Effector memory CD8-positive, alpha-beta T cell (primary cell): Measurements from ENCODE around the gene C10orf67.

Source experiments
- ATAC-seq: fragments of 150-1000 bp; cut with Tn5 transposase; replicated peaks from 2 replicates; pipeline ENCODE4 v1.10.0; 2021; ENCODE audit warnings: mild to moderate bottlenecking, moderate library complexity
- DNase-seq, 3 experiments: peaks; one replicate each; pipeline ENCODE4 v3.0.0; 2021
- H3K27ac Mint-ChIP-seq, 2 donors: one replicate each; pipeline ENCODE4 v1.8.0; 2022; ENCODE audit warnings: mild to moderate bottlenecking in 2 of 2, mixed read lengths in 2 of 2, moderate library complexity in 2 of 2
- H3K27me3 Mint-ChIP-seq, 2 donors: one replicate each; pipeline ENCODE4 v1.8.0; 2022; ENCODE audit warnings: mixed read lengths in 2 of 2
- H3K36me3 Mint-ChIP-seq: one replicate; pipeline ENCODE4 v1.8.0; 2022; ENCODE audit warnings: mild to moderate bottlenecking, moderate library complexity, mixed read lengths; ENCODE audit not compliant: insufficient read depth
- H3K4me1 Mint-ChIP-seq, 2 donors: one replicate each; pipeline ENCODE4 v1.8.0; 2022; ENCODE audit warnings: low read depth in 2 of 2, mixed read lengths in 2 of 2
- H3K4me3 Mint-ChIP-seq, 2 donors: one replicate each; pipeline ENCODE4 v1.8.0; 2022; ENCODE audit warnings: mild to moderate bottlenecking in 2 of 2, mixed read lengths in 2 of 2, moderate library complexity in 2 of 2
- H3K9me3 Mint-ChIP-seq, 2 donors: one replicate each; pipeline ENCODE4 v1.8.0; 2022; ENCODE audit warnings: mixed read lengths in 2 of 2

The C10orf67 gene

DNA sequence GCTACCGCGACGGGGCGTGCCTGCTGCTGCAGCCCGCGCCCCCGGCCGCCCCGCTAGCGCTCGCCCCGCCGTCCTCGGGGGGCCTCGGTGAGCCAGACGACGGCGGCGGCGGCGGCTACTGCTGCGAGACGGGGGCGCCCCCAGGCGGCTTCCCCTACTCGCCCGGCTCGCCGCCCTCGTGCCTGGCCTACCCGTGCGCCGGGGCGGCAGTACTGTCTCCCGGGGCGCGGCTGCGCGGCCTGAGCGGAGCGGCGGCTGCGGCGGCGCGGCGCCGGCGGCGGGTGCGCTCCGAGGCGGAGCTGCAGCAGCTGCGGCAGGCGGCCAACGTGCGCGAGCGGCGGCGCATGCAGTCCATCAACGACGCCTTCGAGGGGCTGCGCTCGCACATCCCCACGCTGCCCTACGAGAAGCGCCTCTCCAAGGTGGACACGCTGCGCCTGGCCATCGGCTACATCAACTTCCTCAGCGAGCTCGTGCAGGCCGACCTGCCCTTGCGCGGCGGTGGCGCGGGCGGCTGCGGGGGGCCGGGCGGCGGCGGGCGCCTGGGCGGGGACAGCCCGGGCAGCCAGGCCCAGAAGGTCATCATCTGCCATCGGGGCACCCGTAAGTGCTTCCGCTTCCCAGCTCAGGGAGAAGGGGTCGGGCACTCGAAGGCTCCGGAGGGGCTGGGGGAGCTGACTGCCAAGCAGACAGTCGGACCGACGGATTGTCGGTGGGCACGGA is 151.7 kb downstream of the C10orf67 start:
- H3K27me3 Mint-ChIP-seq, result peaks cover 73 to 83% of the 10 kb centered on the region in 2 donors
- H3K4me1 Mint-ChIP-seq, result peaks cover 0 to 1% of the 10 kb centered on the region in 2 donors
- H3K27ac Mint-ChIP-seq, result no peak overlapping the region
- H3K9me3 Mint-ChIP-seq, result no peaks in the 10 kb centered on the region
- no peak for ATAC-seq
- H3K36me3 Mint-ChIP-seq, result no peaks in the 10 kb centered on the region
- no peak overlapping the region for H3K4me3 Mint-ChIP-seq
- no peak for DNase-seq

DNA sequence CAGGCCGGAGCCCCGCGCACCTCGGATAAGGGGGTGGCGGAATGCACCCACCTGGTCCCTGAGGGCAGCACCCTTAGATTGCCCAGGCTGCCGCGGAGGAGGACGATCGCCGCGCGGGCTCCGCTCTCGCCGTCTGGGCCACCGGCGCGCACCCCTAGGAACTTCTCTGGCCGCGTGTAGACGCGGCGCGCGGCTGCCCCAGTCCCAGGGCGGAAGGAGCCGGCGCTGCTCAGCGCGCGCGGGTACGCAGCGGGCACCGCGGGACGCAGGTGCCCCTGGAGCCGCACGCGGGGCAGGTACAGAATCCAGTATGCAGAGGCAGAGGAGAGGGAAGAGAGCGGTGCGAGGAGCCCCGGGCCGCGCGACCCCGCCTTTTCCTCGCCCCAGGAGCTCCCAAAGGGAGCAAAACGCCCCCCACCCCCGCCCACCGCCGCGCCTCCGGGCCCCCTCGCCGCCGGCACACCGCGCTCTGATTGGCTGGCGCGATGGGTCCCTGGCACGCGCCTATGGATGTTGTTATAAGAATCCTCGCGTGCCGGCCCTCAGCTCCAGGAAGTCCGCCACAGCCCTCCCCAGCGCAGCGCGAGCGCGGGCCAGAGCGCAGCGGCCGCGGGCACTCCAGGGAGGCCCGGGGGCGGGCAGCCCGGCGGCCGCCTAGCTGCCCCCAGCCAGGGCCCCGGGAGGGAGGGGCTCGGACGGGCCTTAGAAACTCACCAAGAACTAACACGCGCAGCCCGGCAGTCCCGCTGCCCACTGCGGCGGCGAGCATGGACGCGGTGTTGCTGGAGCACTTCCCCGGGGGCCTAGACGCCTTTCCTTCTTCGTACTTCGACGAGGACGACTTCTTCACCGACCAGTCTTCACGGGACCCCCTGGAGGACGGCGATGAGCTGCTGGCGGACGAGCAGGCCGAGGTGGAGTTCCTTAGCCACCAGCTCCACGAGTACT is 152.6 kb downstream of the C10orf67 start, which contains the start of gene PTF1A:
Gene PTF1A (plus strand): TSS at position 549 of the 948 bp plus-strand sequence. CDS start 219 bp downstream, at position 768.
- H3K27me3 Mint-ChIP-seq, result peaks cover 71 to 83% of the 10 kb centered on the region in 2 donors
- ATAC-seq, result no peak
- peaks cover 0 to 1% of the 10 kb centered on the region in 2 donors for H3K4me1 Mint-ChIP-seq
- DNase-seq, result no peak
- no peak within 1 kb of the TSS for H3K27ac Mint-ChIP-seq
- no peak within 1 kb of the TSS for H3K4me3 Mint-ChIP-seq
- no peaks in the 10 kb centered on the region for H3K9me3 Mint-ChIP-seq
- H3K36me3 Mint-ChIP-seq, result no peaks in the 10 kb centered on the region

DNA sequence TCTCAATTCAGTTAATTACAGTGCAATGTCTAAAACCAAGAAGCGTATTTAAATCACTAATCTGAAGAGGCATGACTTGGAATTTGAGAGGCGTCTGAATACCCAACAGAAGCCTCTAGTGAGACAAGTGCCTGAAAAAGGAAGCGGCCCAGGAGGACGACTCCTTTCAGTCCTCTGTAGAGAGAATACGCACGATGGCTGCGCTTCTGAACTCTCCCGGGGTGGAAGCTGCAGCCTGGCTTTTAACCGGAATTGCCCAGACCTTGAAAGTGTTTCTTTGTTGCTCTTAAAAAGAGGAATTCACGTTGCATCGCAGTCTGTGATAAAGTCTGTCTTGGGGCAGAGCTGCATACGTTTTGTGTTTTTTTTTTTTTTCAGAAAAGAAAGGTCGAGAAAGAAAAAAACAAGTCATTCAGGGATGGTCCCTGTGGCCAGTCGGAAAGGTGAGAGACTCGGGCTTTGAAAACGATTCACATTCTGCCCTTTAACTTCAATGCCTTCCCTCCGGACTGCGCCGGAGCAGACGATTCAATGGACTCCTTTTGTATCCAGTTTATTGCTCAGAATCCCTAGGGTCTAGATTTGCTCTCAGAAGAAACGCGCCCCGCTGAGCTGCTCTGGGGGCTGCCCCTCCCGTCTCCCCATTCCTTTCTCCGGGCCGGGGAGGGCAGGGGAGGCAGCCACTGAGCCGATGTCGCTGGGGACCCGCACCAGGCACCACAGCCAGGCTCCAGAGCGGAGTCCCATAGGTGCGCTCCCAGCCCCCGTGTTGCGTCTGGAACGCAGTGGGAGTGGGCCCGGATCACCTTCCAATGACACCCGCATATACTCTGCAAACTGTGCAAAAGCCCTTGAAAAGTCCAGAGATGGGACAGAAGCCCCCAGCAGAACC is 153.5 kb downstream of the C10orf67 start:
- no peak for DNase-seq
- H3K27ac Mint-ChIP-seq, result no peak overlapping the region
- peaks cover 67 to 74% of the 10 kb centered on the region in 2 donors for H3K27me3 Mint-ChIP-seq
- peaks cover 0 to 1% of the 10 kb centered on the region in 2 donors for H3K4me1 Mint-ChIP-seq
- no peaks in the 10 kb centered on the region for H3K9me3 Mint-ChIP-seq
- H3K4me3 Mint-ChIP-seq, result no peak overlapping the region
- H3K36me3 Mint-ChIP-seq, result no peaks in the 10 kb centered on the region
- ATAC-seq, result no peak

DNA sequence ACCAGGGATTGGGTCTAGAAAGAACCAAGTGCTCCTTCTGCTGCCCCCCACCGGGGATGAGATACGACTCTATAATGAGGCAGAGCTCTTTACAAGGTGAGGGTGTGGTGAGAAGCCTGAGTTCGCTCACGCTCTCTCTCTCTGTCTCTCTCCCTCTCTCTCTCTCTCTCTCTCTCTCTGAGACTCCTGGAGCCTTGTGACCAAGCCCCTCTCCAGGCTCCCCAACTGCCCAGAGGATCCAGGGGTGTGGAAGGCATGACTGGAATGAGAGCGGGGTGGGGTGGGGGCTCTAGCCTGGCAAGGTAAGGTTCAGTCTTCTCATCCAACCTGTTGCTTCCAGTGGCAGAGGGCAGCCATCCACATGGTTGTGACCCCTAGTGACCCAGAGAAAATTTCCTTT is 155.6 kb downstream of the C10orf67 start:
- ATAC-seq, result no peak

DNA sequence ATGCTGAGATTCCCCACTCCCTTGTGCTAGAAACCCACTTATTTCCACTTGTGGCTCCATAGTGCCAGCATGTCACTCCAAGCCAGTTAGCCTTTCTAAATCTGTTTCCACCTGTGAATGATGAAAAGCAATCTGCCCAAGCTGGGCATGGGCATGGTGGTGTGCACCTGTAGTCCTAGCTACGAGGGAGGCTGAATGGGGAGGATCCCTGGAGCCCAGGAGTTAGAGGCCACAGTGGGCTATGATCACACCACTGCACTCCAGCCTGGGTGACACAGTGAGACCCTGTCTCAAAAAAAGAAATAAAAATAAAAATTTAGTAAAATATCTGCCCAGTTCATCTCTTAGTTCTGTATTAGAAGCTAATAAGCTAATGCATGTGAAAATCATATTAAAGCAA is 157.4 kb downstream of the C10orf67 start:
- H3K36me3 Mint-ChIP-seq, result no peaks in the 10 kb centered on the region
- ATAC-seq (no peak), DNase-seq (no peak)
- H3K4me1 Mint-ChIP-seq, result no peaks in the 10 kb centered on the region
- no peak overlapping the region for H3K27ac Mint-ChIP-seq
- H3K27me3 Mint-ChIP-seq, result peaks cover 49 to 50% of the 10 kb centered on the region in 2 donors
- no peak overlapping the region for H3K4me3 Mint-ChIP-seq
- no peaks in the 10 kb centered on the region for H3K9me3 Mint-ChIP-seq

More for the DNA sequence above, 155.6 kb downstream of the C10orf67 start:
- H3K27me3 Mint-ChIP-seq, result peaks cover 57 to 59% of the 10 kb centered on the region in 2 donors
- H3K9me3 Mint-ChIP-seq, result no peaks in the 10 kb centered on the region
- no peak for DNase-seq
- no peaks in the 10 kb centered on the region for H3K36me3 Mint-ChIP-seq
- peaks cover 0 to 1% of the 10 kb centered on the region in 2 donors for H3K4me1 Mint-ChIP-seq
- H3K27ac Mint-ChIP-seq, result no peak overlapping the region
- no peak overlapping the region for H3K4me3 Mint-ChIP-seq

DNA sequence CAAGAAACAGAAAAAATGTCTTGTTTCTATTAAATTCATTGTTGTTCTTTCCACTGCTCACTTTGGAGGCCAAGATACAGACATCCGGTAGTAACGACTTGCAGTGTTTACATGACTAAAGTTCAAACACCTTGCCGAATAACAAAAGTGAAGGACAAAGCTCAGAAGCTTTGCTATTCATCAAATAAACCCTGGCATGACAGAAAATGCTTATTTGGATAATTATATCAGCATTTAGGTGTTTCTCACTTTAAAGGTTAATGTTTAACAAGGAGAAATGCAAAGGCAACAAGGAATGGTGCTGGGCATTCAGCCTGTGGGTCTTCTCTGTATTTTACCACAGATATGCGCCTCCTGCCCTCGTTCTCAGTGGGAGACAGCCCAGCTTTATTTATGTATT is 157.9 kb downstream of the C10orf67 start:
- DNase-seq, result no peak
- no peaks in the 10 kb centered on the region for H3K36me3 Mint-ChIP-seq
- no peaks in the 10 kb centered on the region for H3K4me1 Mint-ChIP-seq
- no peak for ATAC-seq
- H3K27ac Mint-ChIP-seq, result no peak overlapping the region
- no peaks in the 10 kb centered on the region for H3K9me3 Mint-ChIP-seq
- peaks cover 49 to 50% of the 10 kb centered on the region in 2 donors for H3K27me3 Mint-ChIP-seq
- no peak overlapping the region for H3K4me3 Mint-ChIP-seq

DNA sequence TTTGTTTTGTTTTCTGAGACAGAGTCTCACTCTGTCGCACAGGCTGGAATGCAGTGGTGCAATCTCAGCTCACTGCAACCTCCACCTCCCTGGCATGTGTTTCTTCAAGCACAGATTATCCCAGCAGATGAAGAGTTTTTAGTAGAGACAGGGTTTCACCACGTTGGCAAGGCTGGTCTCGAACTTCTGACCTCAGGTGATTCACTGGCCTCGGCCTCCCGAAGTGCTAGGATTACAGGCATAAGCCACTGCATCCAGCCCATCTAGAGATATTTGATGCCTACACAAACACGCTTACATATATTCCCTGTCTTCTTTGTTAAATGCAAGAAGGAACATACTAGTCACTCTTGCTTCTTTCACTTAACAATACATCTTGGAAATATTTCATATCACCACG is 158.4 kb downstream of the C10orf67 start:
- Mint-ChIP-seq H3K9me3 (no peaks in the 10 kb centered on the region), H3K4me1 (no peaks in the 10 kb centered on the region), H3K36me3 (no peaks in the 10 kb centered on the region), H3K4me3 (no peak overlapping the region), H3K27me3 (peaks cover 48% of the 10 kb centered on the region in 2 donors), H3K27ac (no peak overlapping the region)
- no peak for ATAC-seq
- no peak for DNase-seq

DNA sequence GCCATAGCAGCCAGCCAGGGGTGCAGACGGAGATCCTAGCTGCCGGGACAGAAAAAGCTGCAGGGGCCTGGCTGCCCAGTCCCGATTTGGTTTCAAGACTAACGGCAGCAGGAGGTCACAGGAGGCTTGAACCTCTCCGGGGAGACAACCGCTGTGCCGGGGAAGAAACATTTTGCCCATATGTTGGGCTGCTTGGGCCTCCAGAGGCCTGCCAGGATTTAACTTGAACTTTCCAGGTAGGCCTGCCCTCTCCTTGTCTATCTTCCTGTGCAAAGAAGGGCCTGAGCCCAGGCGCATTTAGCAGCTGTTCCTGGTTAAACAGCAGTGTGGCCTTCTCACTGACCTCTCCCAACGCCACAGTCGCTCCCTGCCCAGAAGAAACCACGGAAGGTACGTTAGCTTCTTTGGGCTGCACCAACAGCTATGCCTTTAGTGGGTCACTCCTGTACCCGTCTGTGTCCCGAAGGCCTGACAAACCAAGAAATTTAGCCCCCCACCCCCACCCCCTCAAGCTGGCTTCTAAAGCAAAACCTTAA is 169.6 kb downstream of the C10orf67 start:
- Mint-ChIP-seq H3K27ac (no peak overlapping the region), H3K4me3 (no peak overlapping the region), H3K9me3 (no peaks in the 10 kb centered on the region), H3K27me3 (peaks cover 66 to 85% of the 10 kb centered on the region in 2 donors), H3K36me3 (peaks cover 3% of the 10 kb centered on the region), H3K4me1 (peaks cover 2 to 4% of the 10 kb centered on the region in 2 donors)
- ATAC-seq (no peak), DNase-seq (no peak)

DNA sequence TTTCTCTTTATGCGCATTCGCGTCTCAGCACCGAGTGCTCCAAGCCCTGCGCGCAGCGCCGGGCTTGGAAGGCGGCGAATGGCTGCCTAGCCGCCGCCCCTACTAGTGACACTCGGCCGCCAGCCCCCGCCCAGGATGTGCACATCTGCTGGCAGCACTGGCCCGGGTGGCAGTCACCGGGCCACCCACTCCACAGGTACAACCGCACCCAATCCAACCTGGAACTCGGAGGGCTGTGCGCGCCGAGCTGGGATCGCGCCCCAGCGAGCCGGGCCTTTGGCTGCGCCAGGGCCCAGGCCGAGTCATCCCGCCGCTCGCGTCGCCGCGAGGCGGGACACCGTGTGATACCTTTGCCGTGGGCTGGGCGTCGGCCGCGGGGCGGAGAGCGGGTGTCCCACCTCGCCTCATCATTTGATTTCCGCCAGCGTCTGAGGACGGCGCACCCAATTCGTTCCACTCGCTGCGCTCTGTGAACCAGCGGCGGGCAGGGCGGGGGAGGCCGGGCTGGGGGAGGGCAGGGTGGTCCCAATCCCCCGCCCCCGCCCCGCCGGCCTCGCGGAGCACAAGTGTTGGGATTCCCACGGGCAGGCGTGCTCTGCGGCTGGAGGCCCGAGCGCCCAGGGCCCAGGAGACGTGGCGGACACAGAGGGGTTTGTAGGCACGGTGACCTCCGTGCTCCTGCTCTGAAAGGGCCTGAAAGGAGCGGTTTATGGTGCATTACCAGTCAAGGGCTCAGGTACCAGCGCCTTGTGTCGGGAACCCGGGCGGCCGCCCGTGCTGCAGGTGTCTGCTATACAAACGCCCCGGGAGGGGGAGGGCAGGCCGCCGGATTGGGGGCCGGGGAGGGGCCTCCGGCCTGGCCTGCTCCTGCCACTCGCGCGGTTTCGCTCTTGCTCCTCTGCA is 170.3 kb downstream of the C10orf67 start:
- no peaks in the 10 kb centered on the region for H3K9me3 Mint-ChIP-seq
- no peak overlapping the region for H3K27ac Mint-ChIP-seq
- peaks cover 3% of the 10 kb centered on the region for H3K36me3 Mint-ChIP-seq
- peaks cover 71 to 86% of the 10 kb centered on the region in 2 donors for H3K27me3 Mint-ChIP-seq
- DNase-seq, result no peak
- no peak overlapping the region for H3K4me3 Mint-ChIP-seq
- peaks cover 2 to 4% of the 10 kb centered on the region in 2 donors for H3K4me1 Mint-ChIP-seq
- ATAC-seq, result no peak

DNA sequence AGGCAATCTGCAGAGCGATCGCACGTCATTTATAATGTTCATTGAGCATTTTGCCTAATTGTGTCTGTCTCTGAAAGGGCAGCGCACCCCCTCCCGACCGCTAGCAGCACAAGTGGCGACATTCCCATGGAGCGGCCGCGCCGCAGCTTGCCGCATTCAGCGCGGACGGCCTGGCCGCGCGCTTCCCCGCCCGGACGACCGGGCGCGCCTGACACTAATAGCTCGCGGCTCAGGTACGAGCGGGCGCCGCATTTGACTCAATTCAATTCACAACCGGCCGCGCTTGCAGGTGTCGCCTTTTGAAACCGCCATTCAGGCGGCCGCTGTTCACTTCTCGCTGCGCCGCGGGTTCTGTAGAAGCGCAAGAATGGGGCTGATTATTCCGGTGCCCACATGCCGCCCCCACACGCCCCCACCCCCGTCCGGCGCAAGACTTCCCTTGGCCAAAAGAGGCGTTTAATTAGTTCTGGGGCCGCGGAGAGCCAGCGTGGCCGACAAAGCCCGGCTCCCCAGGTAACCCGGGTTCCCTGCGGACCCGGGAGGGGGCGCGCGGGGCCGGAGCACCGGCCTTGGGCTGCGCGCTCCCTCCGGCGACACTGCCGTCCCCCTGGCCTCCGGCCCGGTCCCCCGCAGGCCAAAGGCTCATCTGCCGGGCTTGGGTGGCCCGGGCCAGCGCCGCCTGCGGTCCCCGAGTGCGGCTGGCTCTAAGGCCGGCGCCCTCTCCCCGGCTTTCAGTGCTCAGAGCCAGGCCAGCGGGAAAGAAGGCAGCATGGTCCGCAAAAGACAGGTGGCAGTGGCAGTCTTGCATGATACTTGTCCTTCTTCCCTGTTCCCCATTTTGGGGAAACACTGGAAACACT is 171.2 kb downstream of the C10orf67 start:
- peaks cover 3% of the 10 kb centered on the region for H3K36me3 Mint-ChIP-seq
- H3K4me1 Mint-ChIP-seq, result peaks cover 2 to 4% of the 10 kb centered on the region in 2 donors
- no peak overlapping the region for H3K4me3 Mint-ChIP-seq
- DNase-seq (no peak), ATAC-seq (no peak)
- H3K27me3 Mint-ChIP-seq, result peaks cover 65 to 86% of the 10 kb centered on the region in 2 donors
- no peaks in the 10 kb centered on the region for H3K9me3 Mint-ChIP-seq
- H3K27ac Mint-ChIP-seq, result no peak overlapping the region

DNA sequence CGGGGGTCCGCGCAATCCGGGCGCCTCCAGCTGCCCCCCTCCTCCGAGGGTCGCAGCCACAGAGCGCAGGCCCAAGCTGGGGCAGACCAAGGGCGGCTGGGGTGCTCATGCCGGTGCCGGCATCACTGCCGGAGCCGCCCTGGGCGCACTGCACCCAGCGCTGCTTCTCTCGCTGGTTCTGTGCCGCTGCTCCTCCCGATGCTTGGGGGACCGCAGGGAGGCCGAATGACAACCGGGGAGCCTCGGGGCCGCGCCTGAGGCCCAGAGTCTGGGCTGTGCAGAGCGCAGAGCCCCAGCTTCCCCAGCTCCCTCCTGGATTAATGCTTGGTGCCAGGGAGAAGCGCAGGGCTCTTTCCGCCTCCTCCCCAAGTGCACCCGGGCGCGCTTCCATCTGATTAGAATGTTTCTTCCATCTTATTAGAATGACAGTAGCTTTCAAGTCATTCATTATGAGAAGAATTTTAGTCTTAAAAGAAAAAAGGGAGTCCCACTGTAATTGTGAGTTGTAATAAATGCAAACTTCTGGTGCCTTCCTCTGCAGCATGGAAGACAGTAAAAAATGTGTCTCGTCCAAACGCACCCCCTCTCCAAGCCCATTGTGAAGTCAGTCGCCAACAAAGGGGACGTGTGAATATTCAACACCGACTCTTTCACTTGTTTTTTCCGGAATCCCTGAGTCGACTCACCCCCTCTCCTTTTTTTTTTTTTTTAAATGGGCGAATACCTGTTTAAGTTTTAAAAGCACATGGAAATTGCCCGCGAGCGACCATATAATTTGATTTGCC is 172.0 kb downstream of the C10orf67 start:
- Mint-ChIP-seq H3K4me1 (peaks cover 2 to 4% of the 10 kb centered on the region in 2 donors), H3K27me3 (peaks cover 60 to 83% of the 10 kb centered on the region in 2 donors), H3K4me3 (no peak overlapping the region), H3K36me3 (peaks cover 3% of the 10 kb centered on the region), H3K9me3 (no peaks in the 10 kb centered on the region), H3K27ac (no peak overlapping the region)
- DNase-seq (no peak), ATAC-seq (no peak)
